ENCODE results near the gene FGFRL1. TPM values are rescaled to one million over a fixed set of nuclear protein-coding genes. Genes with fewer than 3 reads are reported as not detected.

Gene FGFRL1
- total and polyA plus RNA-seq, 2 of the 13 experiments (the other 11 are each of a cell fraction or from before 2014, with no cell fraction given) = 19.1 to 30.6 TPM

GRCh38 chr4:973431-974397 lies 37.7 kb upstream of the FGFRL1 start, which contains the start of gene DGKQ:
DGKQ (minus strand) TSS chr4:973569; CDS start chr4:973482, 87 bp downstream.
- FAIRE-seq (no peak), ATAC-seq (peak; percentile 67), DNase-seq (ENCODE audit: low spot score) (peak; percentile 48)
- Histone ChIP-seq H3K9me3 (ENCODE audit: low read length) (no peaks in the 10 kb centered on the region), H4K20me1 (ENCODE audit: insufficient read depth, low read length) (peaks cover 3% of the 10 kb centered on the region; the same call in 1 of the 2 replicates), H3K4me1 (ENCODE audit: insufficient read depth, low read length) (peaks cover 21% of the 10 kb centered on the region), H3K4me3 (replicated peaks in 1 of 3; ENCODE audit: insufficient read depth in 1 of 3, low read depth in 2 of 3, low read length in 3 of 3) (peak within 1 kb of the TSS; percentile 74 to 87 (median 81)), H3K4me2 (ENCODE audit: low read depth, low read length) (peak within 1 kb of the TSS; percentile 98), H3K79me2 (ENCODE audit: insufficient read depth, low read length) (no peaks in the 10 kb centered on the region), H3K36me3 (replicated peaks in 1 of 2; ENCODE audit: control insufficient read depth in 1 of 2, insufficient read depth in 2 of 2, low read length in 2 of 2) (no peaks in the 10 kb centered on the region), H3K27me3 (ENCODE audit: control insufficient read depth in 1 of 2, insufficient read depth in 2 of 2, low read length in 2 of 2) (peaks cover 0 to 3% of the 10 kb centered on the region in 2 experiments; a peak in 2 of 5 replicates), H3K27ac (ENCODE audit: extremely low read length, insufficient read depth, low read length) (no peak within 1 kb of the TSS), H3K9ac (ENCODE audit: insufficient read depth, low read depth, low read length) (peak within 1 kb of the TSS; percentile 67), H2AFZ (ENCODE audit: low read length) (no peak within 1 kb of the TSS)
- no TSS peak for BruUV-seq (replicated peaks)
- in situ Hi-C loops (cut with HindIII; ENCODE audit: extremely low pct_ligation_motif_present, low pct_unique_long_range_greater_than_20kb) (no loop called here), intact Hi-C loops (cut with micrococcal nuclease; ENCODE audit: unreplicated experiment) (loop anchor here (2.0 kb wide), 1 partner anchor 19 kb away; the partner anchor contains the start of gene SLC26A1)
- ChIA-PET POLR2A (interaction anchor here (1.4 kb wide), 1 partner anchor 42 kb away, joined by 4 read pairs; the partner anchor contains the start of genes GAK and TMEM175), CTCF (ENCODE audit: low intra/inter-chr PET ratio, low total read pairs) (no interaction called here)
- 58% methylated on average over 11 of the region's 123 CpGs for WGBS (ENCODE audit: low lambda C conversion rate)
- TF ChIP-seq ZNF407 (CRISPR knock-in tag; IDR thresholded peaks at IDR 0.05; ENCODE audit: not compliant biosample characterization) (peak; percentile 76), ZSCAN21 (CRISPR knock-in tag; IDR thresholded peaks at IDR 0.05; ENCODE audit: borderline replicate concordance) (no peak), KLF11 (CRISPR knock-in tag; IDR thresholded peaks at IDR 0.05) (no peak), KDM5A (IDR thresholded peaks at IDR 0.05; ENCODE audit: borderline replicate concordance, low read length) (no peak), MXI1 (IDR thresholded peaks at IDR 0.05; ENCODE audit: borderline replicate concordance, low read depth, low read length) (peak; percentile 17; the same call in 1 of the 3 replicates), HMG20B (CRISPR knock-in tag; conservative IDR thresholded peaks at IDR 0.05) (no peak), PHF8 (CRISPR knock-in tag; IDR thresholded peaks at IDR 0.05) (peak; percentile 16; the same call in 1 of the 2 replicates), RCOR2 (CRISPR knock-in tag; IDR thresholded peaks at IDR 0.05) (no peak), ATF5 (CRISPR knock-in tag; IDR thresholded peaks at IDR 0.05; ENCODE audit: low read depth) (no peak), ERF (CRISPR knock-in tag; IDR thresholded peaks at IDR 0.05) (no peak), ZNF639 (CRISPR knock-in tag; conservative IDR thresholded peaks at IDR 0.05) (no peak), HOXA3 (CRISPR knock-in tag; IDR thresholded peaks at IDR 0.05) (peak; percentile 36; the same call in 1 of the 2 replicates)

All from HepG2 (cell line).